CD4-positive, alpha-beta T cell treated with Interleukin-6 for 4 hours (primary cell): ENCODE measurements around the gene SF3B6.
"Not testable (repeated sequence)": the region's sequence is repeated elsewhere in the genome, so short reads cannot be mapped to it uniquely, and the experiment has no call there.

Experiments used
- DNase-seq: peaks from one replicate; pipeline ENCODE4 v3.0.0-alpha.2; 2020; ENCODE audit warnings: mixed read lengths

SF3B6 gene

GRCh38 chr2:24075915-24076848 is at the start of gene SF3B6:
SF3B6 (minus strand) TSS chr2:24076326; CDS start chr2:24076229, 97 bp downstream.
- peak; percentile 100 for DNase-seq

GRCh38 chr2:24123922-24124580 is 47.9 kb upstream of the SF3B6 start:
- no peak for DNase-seq

DNA sequence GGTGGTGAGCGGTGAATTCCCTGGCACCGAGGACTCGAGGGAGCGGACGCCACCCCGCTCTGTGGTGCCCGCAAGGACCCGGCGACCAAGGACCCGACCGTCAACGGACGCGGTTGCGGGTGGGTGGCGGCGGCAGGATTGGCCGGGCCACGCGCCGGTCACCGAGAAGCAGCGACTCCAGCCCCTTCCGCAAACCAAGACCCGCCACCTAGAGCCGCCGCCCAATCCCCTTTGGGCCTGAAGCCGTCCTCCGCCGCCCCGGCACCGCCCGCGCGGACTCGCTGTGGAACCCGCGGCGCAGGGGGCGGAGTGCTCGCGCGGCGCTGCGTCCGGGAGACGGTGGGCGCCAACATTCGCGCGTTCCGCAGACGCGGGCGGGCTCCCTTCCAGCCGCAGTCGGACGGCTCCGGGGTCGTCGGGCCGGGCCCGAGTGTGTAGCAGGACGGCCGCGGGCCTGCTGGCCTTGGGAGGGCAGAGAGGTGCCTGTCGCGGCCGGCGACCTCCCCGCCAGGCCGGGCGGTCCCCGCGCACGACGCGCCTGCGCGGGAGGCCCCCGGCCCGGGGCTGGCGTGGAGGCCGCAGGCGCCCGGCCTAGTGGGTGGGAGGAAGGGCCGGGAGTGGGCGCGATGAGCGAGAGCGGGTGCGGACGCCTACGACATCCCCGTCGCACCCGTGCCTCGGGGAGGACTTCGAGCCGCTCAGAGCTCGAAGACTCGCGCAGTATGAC is 47.2 kb upstream of the SF3B6 start, which contains the start of the genes FAM228B and PFN4:
Gene FAM228B, plus strand, starts transcription at position 275 of the 727 bp plus-strand sequence. CDS start 893 bp downstream, outside the sequence.
Gene PFN4, minus strand, starts transcription at position 140 of the 727 bp plus-strand sequence. CDS start 799 bp downstream, outside the sequence.
- DNase-seq, result peak; percentile 65

GRCh38 chr2:24122366-24123194 is 46.5 kb upstream of the SF3B6 start:
- no peak for DNase-seq

DNA sequence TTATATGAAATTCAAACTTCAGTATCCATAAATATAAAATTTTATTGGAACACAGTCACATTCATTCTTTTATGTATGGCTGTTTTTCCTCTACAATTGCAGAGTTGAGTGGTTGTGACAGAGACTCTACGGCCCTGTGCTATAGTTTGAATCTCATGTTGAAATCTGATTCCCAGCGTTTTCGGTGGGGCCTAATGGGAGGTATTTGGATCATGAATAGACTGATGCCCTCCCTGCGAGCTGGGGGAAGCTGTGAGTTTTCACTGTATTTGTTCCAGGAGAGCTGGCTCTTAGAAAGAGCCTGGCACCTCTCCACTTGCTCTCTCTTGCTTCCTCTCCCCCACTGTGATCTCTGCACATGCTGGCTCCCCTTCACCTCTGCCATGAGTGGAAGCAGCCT is 45.3 kb upstream of the SF3B6 start:
- no peak for DNase-seq

GRCh38 chr2:24121066-24121465 is 44.9 kb upstream of the SF3B6 start:
- DNase-seq, result no peak

DNA sequence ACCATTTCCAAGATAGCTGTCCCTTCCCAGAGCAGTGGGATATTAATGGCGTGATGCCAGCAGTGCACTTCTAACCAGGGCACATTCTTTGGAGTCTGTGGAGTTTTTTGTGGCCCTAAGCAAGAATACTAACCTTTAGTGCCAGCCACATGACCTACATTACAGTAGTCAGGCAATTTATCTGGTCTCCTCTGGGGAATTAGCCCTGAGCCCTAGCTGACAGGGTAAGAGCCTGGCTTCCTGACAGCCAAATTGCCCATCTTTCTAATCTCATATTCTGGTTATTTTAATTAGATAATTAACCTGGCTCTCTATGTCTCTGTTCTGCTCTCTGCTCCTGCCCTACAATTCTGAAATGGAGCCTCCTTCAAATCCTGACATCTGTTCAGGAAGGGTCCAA is 41.8 kb upstream of the SF3B6 start:
- DNase-seq, result no peak

DNA sequence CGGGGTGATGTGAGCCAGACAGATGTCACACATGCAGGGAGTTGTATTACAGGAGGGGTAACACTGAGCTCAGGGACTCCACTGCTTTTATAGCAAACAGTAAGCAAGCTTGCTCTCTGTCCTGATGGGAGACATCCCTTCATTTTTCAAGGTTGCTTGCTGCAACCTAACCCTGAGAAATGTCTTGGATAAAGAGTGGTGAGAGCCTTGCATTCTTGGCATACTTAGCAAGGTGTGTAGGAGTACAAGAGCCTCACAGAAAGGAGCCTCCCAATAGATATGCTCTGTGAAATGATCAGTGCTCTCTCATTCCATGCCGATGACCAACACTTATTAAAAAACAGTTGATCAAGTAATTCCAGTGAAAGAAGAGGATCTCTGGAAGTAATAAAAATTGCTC is 38.9 kb upstream of the SF3B6 start:
- no peak for DNase-seq

- no peak for DNase-seq
Measured at GRCh38 chr2:24111407-24111901, 35.3 kb upstream of the SF3B6 start.

DNA sequence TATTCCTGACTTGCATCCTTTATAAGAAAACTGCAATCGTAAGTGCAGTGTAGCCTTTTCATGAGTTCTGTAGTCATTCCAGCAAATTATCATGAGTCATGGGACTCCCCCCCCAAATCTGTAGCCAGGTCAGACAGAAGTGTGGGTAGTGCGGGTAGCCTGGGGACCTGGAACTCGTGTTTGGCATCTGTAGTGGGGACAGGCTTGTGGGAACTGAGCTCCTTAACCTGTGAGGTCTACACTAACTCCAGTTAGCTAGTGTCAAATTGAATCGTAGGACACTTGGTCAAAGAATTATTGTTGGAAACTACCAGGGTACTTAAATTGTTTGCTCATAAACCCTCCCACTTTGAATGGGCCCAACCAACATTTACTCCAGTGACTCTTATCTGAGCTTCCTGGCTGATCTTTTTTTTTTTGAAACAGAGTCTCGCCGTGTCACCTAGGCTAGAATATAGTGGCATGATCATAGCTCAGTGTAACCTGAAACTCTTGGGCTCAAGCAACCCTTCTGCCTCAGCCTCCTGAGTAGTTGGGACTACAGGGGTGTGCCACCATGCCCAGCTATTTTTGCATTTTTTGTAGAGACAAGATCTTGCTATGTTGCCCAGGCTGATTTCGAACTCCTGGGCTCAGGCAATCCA is 34.7 kb upstream of the SF3B6 start:
- no peak for DNase-seq

DNA sequence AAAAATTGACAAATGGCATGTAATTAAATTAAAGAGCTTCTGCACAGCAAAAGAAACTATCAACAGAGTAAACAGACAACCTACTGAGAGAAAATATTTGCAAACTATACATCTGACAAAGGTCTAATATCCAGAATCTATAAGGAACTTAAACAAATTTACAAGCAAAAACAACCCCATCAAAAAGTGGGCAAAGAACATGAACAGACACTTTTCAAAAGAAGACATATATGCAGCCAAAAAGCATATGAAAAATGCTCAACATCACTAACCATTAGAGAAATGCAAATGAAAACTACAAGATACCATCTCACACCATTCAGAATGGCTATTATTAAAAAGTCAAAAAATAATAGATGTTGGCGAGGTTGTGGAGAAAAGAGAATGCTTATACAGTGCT is 33.3 kb upstream of the SF3B6 start:
- DNase-seq, result not testable (repeated sequence)

DNA sequence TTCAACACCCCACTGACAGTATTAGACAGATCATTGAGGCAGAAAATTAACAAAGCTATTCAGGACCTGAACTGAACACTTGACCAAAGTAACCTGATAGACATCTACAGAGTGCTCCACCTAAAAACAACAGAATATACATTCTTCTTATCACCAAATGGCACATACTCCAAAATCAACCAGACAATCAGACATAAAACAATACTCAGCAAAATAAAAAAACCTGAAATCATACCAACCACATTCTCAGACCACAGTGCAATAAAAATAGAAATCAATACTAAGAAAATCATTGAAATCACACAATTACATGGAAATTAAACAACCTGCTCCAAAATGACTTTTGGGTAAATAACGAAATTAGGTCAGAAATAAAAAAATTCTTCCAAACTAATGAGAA is 31.2 kb upstream of the SF3B6 start:
- no peak for DNase-seq

DNA sequence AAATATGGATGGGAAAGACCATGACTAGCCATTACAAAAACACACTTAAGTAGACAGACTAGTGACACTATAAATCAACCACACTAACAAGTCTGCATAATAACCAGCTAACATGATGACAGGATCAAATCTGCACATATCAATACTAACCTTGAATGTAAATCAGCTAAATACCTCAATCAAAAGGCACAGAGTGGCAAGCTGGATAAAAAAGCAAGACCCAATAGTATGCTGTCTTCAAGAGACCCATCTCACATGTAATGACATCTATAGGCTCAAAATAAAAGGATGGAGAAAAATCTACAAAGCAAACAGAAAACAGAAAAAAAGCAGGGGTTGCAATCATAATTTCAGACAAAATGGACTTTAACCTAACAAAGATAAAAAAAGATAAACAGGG is 30.7 kb upstream of the SF3B6 start:
- no peak for DNase-seq

GRCh38 chr2:24105816-24106215 is 29.7 kb upstream of the SF3B6 start:
- DNase-seq, result no peak

- no peak for DNase-seq
Measured at GRCh38 chr2:24104906-24105305, 28.8 kb upstream of the SF3B6 start.

DNA sequence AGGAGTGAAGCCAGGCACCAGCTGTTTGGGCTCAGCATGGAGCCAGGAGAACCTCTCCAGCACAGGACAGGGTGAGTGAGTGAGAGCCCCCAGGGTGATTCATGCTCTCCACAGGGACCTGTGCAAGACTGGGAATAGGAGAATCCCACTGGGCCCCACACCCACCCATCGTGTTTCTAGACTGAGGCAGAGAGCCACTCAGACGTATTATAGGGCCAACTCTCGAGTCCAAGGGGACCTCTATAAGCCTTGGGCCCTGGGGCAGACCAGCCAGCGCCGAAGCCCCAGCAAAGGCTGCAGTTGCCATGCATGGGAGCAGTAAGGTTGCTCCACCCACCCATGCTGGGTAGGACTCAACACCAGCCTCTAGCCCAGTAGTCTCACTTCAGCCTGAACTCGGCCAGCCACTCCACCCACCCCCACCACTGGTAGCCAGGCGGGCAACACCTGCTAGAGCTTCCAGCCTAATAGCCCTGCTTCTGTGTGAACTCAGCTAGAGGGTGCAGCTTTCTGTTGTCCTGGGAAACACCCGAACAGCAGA is 28.1 kb upstream of the SF3B6 start:
- no peak for DNase-seq

DNA sequence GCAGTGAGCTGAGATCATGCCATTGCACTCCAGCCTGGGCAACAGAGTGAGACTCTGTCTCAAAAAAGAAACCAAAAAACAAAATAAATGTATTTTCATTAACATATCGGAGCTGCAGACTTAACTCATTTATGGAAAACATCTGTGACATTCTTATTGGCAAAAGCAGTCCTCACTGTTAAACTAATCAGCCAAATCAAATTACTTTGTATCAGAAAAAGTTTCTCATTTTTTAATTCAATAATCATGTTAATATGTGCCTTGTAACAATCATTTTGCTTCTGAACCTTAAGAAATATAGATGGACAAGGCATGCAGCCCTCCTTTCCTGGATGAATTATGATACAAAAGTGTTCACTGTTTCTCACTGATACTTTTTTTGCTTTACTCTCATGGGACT is 26.6 kb upstream of the SF3B6 start:
- no peak for DNase-seq

DNA sequence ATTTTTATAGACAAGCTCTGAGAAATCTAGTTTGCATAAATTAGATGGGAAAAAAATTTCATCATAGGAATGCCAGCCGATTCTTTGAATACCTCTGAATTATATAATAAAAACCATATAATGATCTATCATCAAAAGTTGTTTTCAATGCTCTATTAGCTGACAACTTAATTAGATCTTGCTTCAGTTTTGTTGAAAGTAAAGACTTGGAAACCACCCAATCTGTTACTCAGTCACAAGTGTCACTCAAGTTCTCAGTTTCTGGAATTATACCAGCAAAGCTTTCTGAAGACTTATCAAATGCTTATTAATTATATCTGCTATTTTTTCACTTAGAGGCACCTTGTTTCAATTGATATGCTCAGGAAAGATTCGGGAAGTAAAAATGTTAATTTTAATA is 25.9 kb upstream of the SF3B6 start:
- no peak for DNase-seq

- DNase-seq, result not testable (repeated sequence)
Measured at GRCh38 chr2:24100732-24101131, 24.6 kb upstream of the SF3B6 start.

DNA sequence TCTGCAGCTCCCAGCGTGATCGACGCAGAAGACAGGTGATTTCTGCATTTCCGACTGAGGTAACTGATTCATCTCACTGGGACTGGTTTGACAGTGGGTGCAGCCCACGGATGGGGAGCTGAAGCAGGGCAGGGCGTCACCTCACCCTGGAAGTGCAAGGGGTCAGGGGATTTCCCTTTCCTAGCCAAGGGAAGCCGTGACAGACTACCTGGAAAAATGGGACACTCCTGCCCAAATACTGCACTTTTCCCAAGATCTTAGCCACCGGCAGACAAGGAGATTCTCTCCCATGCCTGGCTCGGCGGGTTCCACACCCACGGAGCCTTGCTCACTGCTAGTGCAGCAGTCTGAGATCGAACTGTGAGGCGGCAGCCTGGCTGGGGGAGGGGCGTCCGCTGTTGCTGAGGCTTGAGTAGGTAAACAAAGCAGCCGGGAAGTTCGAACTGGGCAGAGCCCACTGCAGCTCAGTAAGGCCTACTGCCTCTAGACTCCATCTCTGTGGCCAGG is 19.1 kb upstream of the SF3B6 start:
- DNase-seq, result not testable (repeated sequence)

- not testable (repeated sequence) for DNase-seq
Measured at GRCh38 chr2:24093270-24093669, 17.1 kb upstream of the SF3B6 start.
